Activated CD8-positive, alpha-beta T cell treated with anti-CD3 and anti-CD28 coated beads for 36 hours (primary cell): ENCODE results near the gene RNF157. TPM values are rescaled to one million over a fixed set of nuclear protein-coding genes. Genes with fewer than 3 reads are reported as not detected.

Experiments used
- ATAC-seq: fragments of 200-7000 bp; cut with Tn5 transposase; one replicate; pipeline ENCODE4 v1.10.0; 2021; ENCODE audit warnings: mild to moderate bottlenecking, moderate library complexity
- CTCF ChIA-PET: fragments of 350-600 bp; sonication (Branson Sonifier 250); formaldehyde crosslinking; loops from one replicate; lab custom pipeline; 2021; ENCODE audit warnings: antibody characterized with exemption; lab: Charles Lee
- POLR2A ChIA-PET: fragments of 350-600 bp; sonication (Branson Sonifier 250); formaldehyde crosslinking; loops from one replicate; lab custom pipeline; 2021; ENCODE audit warnings: antibody characterized with exemption; lab: Charles Lee
- DNase-seq: peaks from one replicate; pipeline ENCODE4 v3.0.0-alpha.2; 2020
- H3K27ac Mint-ChIP-seq: one replicate; pipeline ENCODE4 v1.8.0; 2021; ENCODE audit warnings: mild to moderate bottlenecking, mixed read lengths
- H3K27me3 Mint-ChIP-seq: one replicate; pipeline ENCODE4 v1.8.0; 2021; ENCODE audit warnings: mixed read lengths
- H3K36me3 Mint-ChIP-seq: one replicate; pipeline ENCODE4 v1.8.0; 2021; ENCODE audit warnings: low read depth, mixed read lengths
- H3K4me1 Mint-ChIP-seq: one replicate; pipeline ENCODE4 v1.8.0; 2021; ENCODE audit warnings: low read depth, mixed read lengths
- H3K4me3 Mint-ChIP-seq: one replicate; pipeline ENCODE4 v1.8.0; 2021; ENCODE audit warnings: mild to moderate bottlenecking, moderate library complexity, mixed read lengths
- H3K9me3 Mint-ChIP-seq: one replicate; pipeline ENCODE4 v1.8.0; 2021; ENCODE audit warnings: mixed read lengths
- intact Hi-C: fragments of 100-400 bp; cut with micrococcal nuclease; formaldehyde crosslinking; loops from one replicate; pipeline ENCODE4 v1.10.0; 2022
- total RNA-seq, 2 experiments: library from RNA; stranded (reverse); gene quantifications; one replicate each; pipeline ENCODE4 v1.2.3, GENCODE V29; 2021
- TF ChIP-seq, protein P1 (sequence below): fragments of 200-600 bp; IDR thresholded peaks from one replicate; pipeline ENCODE4 v1.8.0; 2022; ENCODE audit warnings: antibody characterized with exemption, mild to moderate bottlenecking

Gene RNF157
- total RNA-seq, 2 experiments from 2014 or later: 37.2 to 44.5 TPM

- CTCF ChIA-PET: interaction anchor here (0.7 to 4.1 kb wide), 11 partner anchors 10 to 250 kb away, joined by 3 to 23 read pairs (median 9); no protein-coding TSS in a partner anchor
- TF ChIP-seq, protein P1, sequence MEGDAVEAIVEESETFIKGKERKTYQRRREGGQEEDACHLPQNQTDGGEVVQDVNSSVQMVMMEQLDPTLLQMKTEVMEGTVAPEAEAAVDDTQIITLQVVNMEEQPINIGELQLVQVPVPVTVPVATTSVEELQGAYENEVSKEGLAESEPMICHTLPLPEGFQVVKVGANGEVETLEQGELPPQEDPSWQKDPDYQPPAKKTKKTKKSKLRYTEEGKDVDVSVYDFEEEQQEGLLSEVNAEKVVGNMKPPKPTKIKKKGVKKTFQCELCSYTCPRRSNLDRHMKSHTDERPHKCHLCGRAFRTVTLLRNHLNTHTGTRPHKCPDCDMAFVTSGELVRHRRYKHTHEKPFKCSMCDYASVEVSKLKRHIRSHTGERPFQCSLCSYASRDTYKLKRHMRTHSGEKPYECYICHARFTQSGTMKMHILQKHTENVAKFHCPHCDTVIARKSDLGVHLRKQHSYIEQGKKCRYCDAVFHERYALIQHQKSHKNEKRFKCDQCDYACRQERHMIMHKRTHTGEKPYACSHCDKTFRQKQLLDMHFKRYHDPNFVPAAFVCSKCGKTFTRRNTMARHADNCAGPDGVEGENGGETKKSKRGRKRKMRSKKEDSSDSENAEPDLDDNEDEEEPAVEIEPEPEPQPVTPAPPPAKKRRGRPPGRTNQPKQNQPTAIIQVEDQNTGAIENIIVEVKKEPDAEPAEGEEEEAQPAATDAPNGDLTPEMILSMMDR: no peak
Observed at GRCh38 chr17:76263896-76264295, 23.6 kb upstream of the RNF157 start.

GRCh38 chr17:76262732-76263344, 22.5 kb upstream of the RNF157 start:
- peak; percentile 64 for DNase-seq
- Mint-ChIP-seq H3K4me1 (peaks cover 35% of the 10 kb centered on the region), H3K36me3 (peaks cover 19% of the 10 kb centered on the region), H3K27ac (peak overlapping the region; percentile 95), H3K9me3 (no peaks in the 10 kb centered on the region), H3K27me3 (no peaks in the 10 kb centered on the region), H3K4me3 (peak overlapping the region; percentile 51)
- intact Hi-C loops: no loop called here
- ATAC-seq: no peak
- TF ChIP-seq, protein P1: no peak
- ChIA-PET POLR2A (interaction anchor here (0.9 to 29.4 kb wide), 6 partner anchors 4 to 117 kb away, joined by 3 to 960 read pairs (median 352); partner anchors contain the start of genes RNF157 and UBALD2), CTCF (interaction anchor here (1.0 to 4.1 kb wide), 11 partner anchors 9 to 141 kb away, joined by 3 to 23 read pairs (median 11); no protein-coding TSS in a partner anchor)

More at GRCh38 chr17:76263896-76264295, 23.6 kb upstream of the RNF157 start:
- intact Hi-C loops: no loop called here
- Mint-ChIP-seq H3K9me3 (no peaks in the 10 kb centered on the region), H3K27me3 (no peaks in the 10 kb centered on the region), H3K4me1 (peaks cover 38% of the 10 kb centered on the region), H3K36me3 (peaks cover 30% of the 10 kb centered on the region), H3K27ac (peak overlapping the region; percentile 95), H3K4me3 (peak overlapping the region; percentile 65)
- POLR2A ChIA-PET: interaction anchor here (0.9 to 29.4 kb wide), 9 partner anchors 3 to 161 kb away, joined by 3 to 960 read pairs (median 6); partner anchors contain the start of genes EXOC7, RNF157 and UBALD2
- no peak for DNase-seq
- no peak for ATAC-seq

DNA sequence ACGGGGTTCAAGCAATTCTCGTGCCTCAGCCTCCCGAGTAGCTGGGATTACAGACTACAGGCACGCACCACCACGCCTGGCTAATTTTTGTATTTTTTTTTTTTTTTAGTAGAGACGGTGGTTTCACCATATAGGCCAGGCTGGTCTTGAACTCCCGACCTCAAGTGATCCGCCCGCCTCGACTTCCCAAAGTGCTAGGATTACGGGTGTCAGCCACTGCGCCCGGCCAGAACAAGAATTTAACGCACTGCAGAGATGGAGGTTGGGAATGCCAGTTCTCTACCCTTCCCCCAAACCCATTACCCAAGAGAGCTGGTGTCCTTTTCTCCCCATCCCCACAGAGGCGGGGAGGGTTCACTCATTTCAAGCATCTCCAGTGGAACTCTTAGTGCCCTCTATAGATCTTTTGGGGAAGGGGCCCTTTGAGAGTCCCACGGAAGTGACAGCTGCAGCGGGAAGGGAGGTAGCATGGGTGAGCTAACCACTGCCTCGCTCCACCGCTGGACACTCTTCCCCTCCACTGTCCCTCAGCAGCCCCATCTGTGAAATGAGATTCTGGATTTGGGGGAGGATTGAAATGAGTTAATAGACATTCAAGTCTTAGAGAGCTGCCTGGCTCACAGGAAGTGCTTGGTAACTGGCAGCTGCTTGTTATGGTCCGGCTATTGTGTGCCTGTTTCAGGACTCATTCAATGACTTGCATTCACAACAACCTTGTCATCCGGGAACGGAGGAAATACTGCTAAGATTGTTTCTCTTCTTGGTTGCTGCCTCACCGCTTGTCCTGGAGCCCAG, 21.3 kb upstream of the RNF157 start:
- intact Hi-C loops: no loop called here
- POLR2A ChIA-PET: interaction anchor here (0.6 to 29.4 kb wide), 5 partner anchors 5 to 276 kb away, joined by 3 to 960 read pairs (median 700); partner anchors contain the start of genes RNF157 and UBALD2
- Mint-ChIP-seq H3K4me1 (peaks cover 39% of the 10 kb centered on the region), H3K4me3 (no peak overlapping the region), H3K27ac (peak overlapping the region; percentile 95), H3K36me3 (peaks cover 11% of the 10 kb centered on the region), H3K9me3 (peaks cover 3% of the 10 kb centered on the region), H3K27me3 (no peaks in the 10 kb centered on the region)
- CTCF ChIA-PET: interaction anchor here (0.9 to 4.1 kb wide), 8 partner anchors 8 to 84 kb away, joined by 3 to 23 read pairs (median 3); no protein-coding TSS in a partner anchor
- ATAC-seq: no peak
- peak; percentile 56 for DNase-seq
- TF ChIP-seq, protein P1: no peak

- H3K36me3 Mint-ChIP-seq: peaks cover 5% of the 10 kb centered on the region
- no peak overlapping the region for H3K4me3 Mint-ChIP-seq
- no peaks in the 10 kb centered on the region for H3K27me3 Mint-ChIP-seq
- intact Hi-C loops: no loop called here
- CTCF ChIA-PET: interaction anchor here (1.3 to 3.5 kb wide), 4 partner anchors 9 to 19 kb away, joined by 3 to 14 read pairs (median 8); no protein-coding TSS in a partner anchor
- peaks cover 48% of the 10 kb centered on the region for H3K4me1 Mint-ChIP-seq
- ATAC-seq (no peak), DNase-seq (no peak)
- peaks cover 3% of the 10 kb centered on the region for H3K9me3 Mint-ChIP-seq
- TF ChIP-seq, protein P1: no peak
- POLR2A ChIA-PET: interaction anchor here (25.2 to 29.4 kb wide), 3 partner anchors 6 to 77 kb away, joined by 700 to 960 read pairs (median 960); partner anchors contain the start of genes RNF157 and UBALD2
- H3K27ac Mint-ChIP-seq: peak overlapping the region; percentile 10
Observed at GRCh38 chr17:76260669-76261068, 20.4 kb upstream of the RNF157 start.
